GM21515 (cell line): ENCODE measurements around the gene F9.

Experiments
- ATAC-seq: cut with Tn5 transposase; IDR thresholded peaks from one replicate; pipeline ENCODE4 v1.9.1; 2021; ENCODE audit not compliant: unreplicated experiment

F9 gene

GRCh38 chrX:139596068-139596467 is 65.5 kb downstream of the F9 start:
- ATAC-seq, result no peak

- no peak for ATAC-seq
Measured at GRCh38 chrX:139600105-139600504, 69.6 kb downstream of the F9 start.
